ENCODE measurements around the gene NPSR1. TPM values are rescaled to one million over a fixed set of nuclear protein-coding genes. Genes with fewer than 3 reads are reported as not detected.
"Not testable (repeated sequence)": the region's sequence is repeated elsewhere in the genome, so short reads cannot be mapped to it uniquely, and the experiment has no call there.

Gene NPSR1, protein sequence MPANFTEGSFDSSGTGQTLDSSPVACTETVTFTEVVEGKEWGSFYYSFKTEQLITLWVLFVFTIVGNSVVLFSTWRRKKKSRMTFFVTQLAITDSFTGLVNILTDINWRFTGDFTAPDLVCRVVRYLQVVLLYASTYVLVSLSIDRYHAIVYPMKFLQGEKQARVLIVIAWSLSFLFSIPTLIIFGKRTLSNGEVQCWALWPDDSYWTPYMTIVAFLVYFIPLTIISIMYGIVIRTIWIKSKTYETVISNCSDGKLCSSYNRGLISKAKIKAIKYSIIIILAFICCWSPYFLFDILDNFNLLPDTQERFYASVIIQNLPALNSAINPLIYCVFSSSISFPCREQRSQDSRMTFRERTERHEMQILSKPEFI
- total RNA-seq (2014; rRNA removed; shearing (Covaris generic)): not detected in 2 replicates

GRCh38 chr7:34657632-34658268, at the start of gene NPSR1:
TSS of gene NPSR1 (plus strand) at chr7:34658218. CDS start at chr7:34658413, 195 bp downstream.
- no peak for DNase-seq (ENCODE audit: low spot score)

DNA sequence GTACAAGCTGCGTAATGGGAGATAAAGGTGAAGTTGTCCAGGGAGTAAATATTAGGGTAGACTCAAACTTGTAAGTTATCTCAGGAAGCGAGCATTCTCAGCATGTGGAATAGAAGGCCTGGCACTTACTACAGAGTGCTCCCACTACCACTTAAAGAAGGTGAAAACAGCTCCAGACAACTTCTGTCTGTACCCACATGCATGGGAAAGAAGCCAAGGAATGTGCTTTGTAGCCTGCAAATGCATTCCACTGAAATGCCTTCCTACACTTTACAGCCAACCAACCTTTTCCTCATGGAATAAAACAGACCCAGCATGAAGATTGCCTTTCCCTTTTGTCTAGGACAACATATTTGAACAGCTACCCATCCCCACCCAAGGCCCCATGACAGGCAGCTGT, 45.4 kb upstream of the NPSR1 start:
- DNase-seq (ENCODE audit: low spot score): peak; percentile 59

DNA sequence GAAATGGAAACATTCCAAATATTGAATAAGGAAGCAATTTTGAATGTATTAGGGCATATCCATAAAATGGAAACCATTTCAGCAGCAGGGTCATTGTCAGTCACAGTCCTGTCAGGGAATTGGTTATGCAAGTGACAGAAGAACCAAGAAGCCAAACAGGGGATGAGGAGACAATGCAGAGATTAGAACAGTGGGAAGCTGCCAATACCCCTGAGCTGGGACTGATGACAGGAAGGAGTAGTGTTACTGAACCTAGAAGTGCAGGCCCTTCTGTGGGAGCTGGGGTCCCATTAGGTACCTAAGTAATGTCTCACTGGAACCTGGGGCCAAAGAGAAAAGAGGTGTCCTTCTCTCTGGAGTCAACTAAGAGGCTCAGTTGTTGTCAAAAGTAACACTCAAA, 37.6 kb upstream of the NPSR1 start:
- no peak for DNase-seq (ENCODE audit: low spot score)

- no peak for DNase-seq (ENCODE audit: low spot score)
These were observed 35.8 kb upstream of the NPSR1 start for GRCh38 chr7:34622182-34622581.

DNA sequence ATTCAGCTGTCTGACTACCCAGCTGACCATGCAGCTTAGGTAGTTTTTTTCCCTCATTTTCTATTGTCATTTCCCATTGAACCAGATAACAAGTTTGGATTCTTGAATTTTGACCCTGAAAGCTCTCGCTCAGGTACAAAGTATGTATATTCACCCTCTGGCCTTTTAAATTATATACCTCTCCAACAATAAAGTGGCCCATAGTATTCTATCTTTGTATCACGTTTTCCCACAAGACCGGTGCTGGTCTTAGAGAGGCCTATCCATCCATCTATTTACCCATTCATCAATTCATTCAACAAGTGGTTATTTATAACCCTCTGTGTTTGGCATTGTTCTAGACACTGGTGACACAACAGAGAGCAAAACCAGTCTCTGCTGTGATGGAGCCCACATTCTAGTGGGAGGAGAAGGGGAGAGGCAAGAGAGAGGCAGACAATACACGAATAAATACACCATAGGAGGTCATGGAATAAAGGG, 35.2 kb upstream of the NPSR1 start:
- DNase-seq (ENCODE audit: low spot score): no peak

DNA sequence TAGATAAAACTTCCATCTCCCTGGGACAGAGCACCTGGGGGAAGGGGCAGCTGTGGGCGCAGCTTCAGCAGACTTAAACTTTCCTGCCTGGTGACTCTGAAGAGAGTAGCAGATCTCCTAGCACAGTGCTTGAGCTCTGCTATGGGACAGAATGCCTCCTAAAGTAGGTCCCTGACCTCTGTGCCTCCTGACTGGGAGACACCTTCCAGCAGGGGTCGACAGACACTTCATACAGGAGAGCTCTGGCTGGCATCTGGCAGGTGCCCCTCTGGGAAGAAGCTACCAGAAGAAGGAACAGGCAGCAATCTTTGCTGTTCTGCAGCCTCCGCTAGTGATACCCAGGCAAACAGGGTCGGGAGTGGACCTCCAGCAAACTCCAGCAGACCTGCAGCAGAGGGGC, 29.4 kb upstream of the NPSR1 start:
- not testable (repeated sequence) for DNase-seq (ENCODE audit: low spot score)

DNA sequence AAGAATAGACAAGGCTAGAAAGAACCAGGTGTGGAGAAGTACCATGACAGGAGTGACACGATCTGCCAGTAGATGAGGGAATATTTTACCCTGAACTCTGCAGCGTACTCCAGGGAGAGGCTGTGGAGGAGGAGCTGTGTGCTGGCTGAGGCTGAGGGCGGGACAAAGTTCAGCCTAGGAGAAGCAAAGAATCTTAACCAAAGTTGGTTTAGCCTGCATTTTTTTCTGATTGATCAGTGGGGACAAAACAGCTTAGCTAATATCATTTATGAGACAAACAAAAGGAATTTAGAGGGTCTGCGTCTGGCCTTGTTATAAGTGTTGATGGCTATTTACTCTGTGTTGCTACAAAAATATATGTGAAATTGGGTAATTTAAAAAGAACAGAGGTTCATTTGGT, 5.2 kb upstream of the NPSR1 start:
- no peak for DNase-seq (ENCODE audit: low spot score)

GRCh38 chr7:34653787-34654186, 4.2 kb upstream of the NPSR1 start:
- DNase-seq (ENCODE audit: low spot score): no peak

DNA sequence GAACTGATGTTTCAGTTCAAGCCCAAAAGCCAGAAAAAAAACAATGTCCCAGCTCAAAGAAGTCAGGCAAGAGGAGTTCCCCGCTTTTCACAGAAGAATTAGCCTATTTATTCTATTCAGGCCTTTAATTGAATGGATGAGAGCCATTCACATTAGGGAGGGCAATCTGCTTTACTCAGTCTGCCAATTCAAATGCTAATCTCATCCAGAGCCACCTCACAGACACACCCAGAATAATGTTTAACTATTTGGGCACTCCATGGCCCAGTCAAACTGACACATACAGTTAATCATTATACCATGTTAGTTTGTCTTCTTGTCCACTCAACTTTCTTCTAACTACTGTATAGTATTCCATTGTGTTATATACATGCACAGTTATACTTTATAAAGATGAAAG, 2.6 kb upstream of the NPSR1 start:
- DNase-seq (ENCODE audit: low spot score): no peak

DNA sequence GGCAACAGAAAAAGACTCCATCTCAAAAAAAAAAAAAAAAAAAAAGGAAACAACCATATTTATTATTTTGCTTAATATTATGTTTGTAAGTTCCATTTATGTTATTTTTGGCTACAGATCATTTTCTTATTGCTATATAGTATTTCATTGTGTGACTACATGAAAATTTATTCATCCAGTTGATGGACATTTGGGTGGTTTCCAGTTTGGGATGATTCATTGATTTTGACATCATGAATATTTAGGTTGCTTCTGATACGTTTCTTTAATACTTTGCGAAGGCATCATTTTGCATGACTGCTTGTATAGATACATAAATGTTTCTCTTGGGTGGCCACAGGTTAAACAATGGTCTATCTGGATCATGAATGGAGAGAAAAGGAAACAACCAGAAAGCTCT, 2.0 kb upstream of the NPSR1 start:
- no peak for DNase-seq (ENCODE audit: low spot score)

GRCh38 chr7:34659472-34660075, 1.6 kb downstream of the NPSR1 start:
- DNase-seq (ENCODE audit: low spot score): no peak

- no peak for DNase-seq (ENCODE audit: low spot score)
These were observed 4.2 kb downstream of the NPSR1 start for GRCh38 chr7:34662058-34662708.

GRCh38 chr7:34664755-34665154, 6.7 kb downstream of the NPSR1 start:
- DNase-seq (ENCODE audit: low spot score): no peak

DNA sequence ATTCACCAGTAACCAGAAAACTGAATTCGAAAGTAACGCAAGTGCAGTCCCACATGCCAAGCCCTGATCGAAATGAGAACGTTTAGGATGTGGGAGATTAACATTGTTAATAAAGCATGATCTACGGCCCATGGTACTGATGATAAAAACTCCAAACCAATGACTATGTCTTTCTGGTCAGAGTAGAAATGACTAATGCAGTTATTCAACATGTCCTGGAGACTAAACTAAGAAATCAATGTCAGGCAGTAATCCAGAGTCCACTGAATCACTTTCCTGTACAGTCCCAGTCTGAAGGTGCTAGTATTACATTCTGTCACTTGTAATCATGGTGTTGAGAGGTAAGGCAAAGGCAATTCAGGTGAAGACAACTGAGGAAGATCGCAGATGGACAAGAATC, 14.4 kb downstream of the NPSR1 start:
- peak; percentile 90 for DNase-seq (ENCODE audit: low spot score)

DNA sequence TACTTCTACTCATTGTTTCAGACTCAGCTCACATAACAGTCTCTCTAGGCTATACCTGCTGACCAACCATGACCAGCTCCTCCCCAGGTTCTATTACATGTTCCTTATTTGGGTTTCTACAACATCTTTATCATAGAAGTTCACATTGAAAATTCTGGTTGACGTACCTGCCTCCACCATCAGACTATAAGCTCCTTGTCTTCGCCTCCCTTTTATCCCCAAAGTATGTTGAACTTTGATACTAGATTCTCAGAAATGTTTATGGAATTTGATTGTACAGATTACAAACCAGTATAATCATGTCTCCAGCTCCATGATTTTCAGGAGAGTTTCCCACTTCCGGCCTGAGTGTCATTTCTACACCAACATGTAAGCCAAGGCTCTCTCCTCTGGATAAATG, 15.0 kb downstream of the NPSR1 start:
- no peak for DNase-seq (ENCODE audit: low spot score)

GRCh38 chr7:34675749-34676374, 17.8 kb downstream of the NPSR1 start:
- DNase-seq (ENCODE audit: low spot score): peak; percentile 41

DNA sequence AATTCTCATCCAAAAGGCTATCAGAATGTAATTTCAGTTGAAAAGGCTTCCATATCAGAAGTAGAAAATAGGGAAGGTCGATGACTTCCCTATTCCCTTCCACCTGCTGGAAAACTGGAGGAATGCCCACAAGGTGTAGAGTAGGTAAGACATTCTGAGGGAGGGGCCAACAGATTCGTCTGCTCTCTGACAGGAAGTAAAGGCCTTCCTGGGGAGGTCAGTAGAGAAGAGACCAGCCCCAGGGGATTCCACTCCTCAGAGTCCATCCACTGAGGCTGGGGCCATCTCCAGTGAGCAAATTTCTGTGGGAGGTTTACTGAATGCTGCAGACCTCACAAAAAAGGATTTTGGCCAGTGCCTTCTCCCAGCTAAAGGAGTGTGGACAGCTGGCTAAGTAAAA, 19.5 kb downstream of the NPSR1 start:
- no peak for DNase-seq (ENCODE audit: low spot score)

GRCh38 chr7:34687529-34687928, 29.5 kb downstream of the NPSR1 start:
- no peak for DNase-seq (ENCODE audit: low spot score)

- no peak for DNase-seq (ENCODE audit: low spot score)
These were observed 38.4 kb downstream of the NPSR1 start for GRCh38 chr7:34696415-34696814.

DNA sequence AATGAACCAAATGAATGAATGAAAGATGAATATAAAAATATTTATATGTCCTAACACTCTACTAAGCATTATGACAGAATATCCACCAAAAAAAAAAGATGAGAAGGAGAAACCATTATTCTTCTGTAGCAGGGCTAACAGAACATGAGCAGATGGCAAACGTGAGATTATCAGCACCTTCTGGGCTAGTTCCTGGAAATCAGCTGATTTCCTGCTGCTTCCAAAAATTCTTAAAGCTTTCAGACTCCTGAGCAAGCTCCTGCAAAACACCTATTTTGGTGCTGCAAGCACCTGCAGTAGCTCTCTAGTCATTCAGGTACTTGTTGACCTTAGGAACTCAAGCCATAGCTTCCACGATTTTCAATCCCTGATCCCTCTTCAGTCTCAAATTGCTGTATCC, 51.8 kb downstream of the NPSR1 start:
- no peak for DNase-seq (ENCODE audit: low spot score)

DNA sequence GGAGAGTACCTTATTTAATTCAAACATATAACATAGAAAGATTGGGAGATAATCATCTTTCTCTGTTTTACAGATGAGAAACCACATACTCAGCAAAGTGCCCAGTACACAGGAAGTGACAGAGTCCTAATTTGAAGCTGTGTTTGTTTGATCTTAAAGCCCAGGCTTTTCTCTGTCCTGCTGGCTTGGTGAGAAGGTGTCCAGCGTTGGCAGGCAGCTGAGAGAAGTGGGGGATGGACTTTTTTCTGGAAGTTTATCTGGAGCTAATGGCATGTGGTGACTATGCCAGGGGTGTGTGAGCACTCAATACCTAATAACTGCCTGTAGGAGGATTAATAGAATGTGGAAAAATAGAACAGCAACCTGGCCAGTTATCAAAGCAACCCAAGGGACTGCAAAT, 60.8 kb downstream of the NPSR1 start:
- no peak for DNase-seq (ENCODE audit: low spot score)

DNA sequence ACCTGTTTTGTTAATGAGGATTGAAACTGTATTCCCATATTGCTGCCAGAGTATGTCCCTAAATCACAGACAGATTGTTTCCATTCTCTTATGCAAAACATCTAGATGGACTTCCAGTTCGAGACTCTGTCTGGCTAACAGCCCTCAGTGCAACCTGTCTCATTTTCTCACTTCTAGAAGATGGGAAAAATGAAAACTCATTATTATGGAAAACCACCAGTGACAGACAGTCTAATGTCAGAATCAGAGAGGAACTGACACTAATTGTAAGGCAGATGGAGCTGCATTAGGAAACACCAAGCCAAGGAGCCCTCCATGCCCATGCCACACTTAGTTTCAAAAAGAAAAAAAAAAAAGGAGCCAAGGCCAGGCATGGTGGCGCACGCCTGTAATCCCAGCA, 61.6 kb downstream of the NPSR1 start:
- DNase-seq (ENCODE audit: low spot score): no peak

Data from A172 (cell line).